ENCODE measurements around the gene MTMR10.

The MTMR10 gene

GRCh38 chr15:30984542-30984941 is 6.9 kb downstream of the MTMR10 start:
- no peak overlapping the region for H3K4me3 ChIP-seq (replicated peaks; ENCODE audit: insufficient read depth, low read length)
- no peaks in the 10 kb centered on the region for H3K27me3 ChIP-seq (ENCODE audit: insufficient read depth, poor library complexity, severe bottlenecking)
- DNase-seq (ENCODE audit: low read depth in 1 of 2, low spot score in 1 of 2), result no peak
- TF ChIP-seq CTCF (IDR thresholded peaks at IDR 0.05; ENCODE audit: insufficient read depth, low read length), result no peak
- TF ChIP-seq POLR2AphosphoS5 (IDR thresholded peaks at IDR 0.05; ENCODE audit: low read depth), result no peak
- TF ChIP-seq REST (IDR thresholded peaks at IDR 0.05; ENCODE audit: insufficient replicate concordance, low read depth), result no peak
- H3K27ac ChIP-seq (replicated peaks), result no peak overlapping the region

- Histone ChIP-seq H3K27ac (replicated peaks) (no peak overlapping the region), H3K27me3 (ENCODE audit: insufficient read depth, poor library complexity, severe bottlenecking) (no peaks in the 10 kb centered on the region), H3K4me3 (replicated peaks; ENCODE audit: insufficient read depth, low read length) (no peak overlapping the region)
- no peak for DNase-seq (ENCODE audit: low read depth in 1 of 2, low spot score in 1 of 2)
- TF ChIP-seq CTCF (IDR thresholded peaks at IDR 0.05; ENCODE audit: insufficient read depth, low read length) (no peak), GABPA (IDR thresholded peaks at IDR 0.05; ENCODE audit: low read depth) (no peak), SPI1 (IDR thresholded peaks at IDR 0.05; ENCODE audit: borderline replicate concordance, low read depth) (no peak), POLR2AphosphoS5 (IDR thresholded peaks at IDR 0.05; ENCODE audit: low read depth) (no peak), REST (IDR thresholded peaks at IDR 0.05; ENCODE audit: insufficient replicate concordance, low read depth) (no peak)
Observed at GRCh38 chr15:30984118-30984517, 7.3 kb downstream of the MTMR10 start.

GRCh38 chr15:30979457-30979856 is 12.0 kb downstream of the MTMR10 start:
- peak in 1 of 2 experiments; percentile 49 for DNase-seq (ENCODE audit: low read depth in 1 of 2, low spot score in 1 of 2)
- Histone ChIP-seq H3K4me3 (replicated peaks; ENCODE audit: insufficient read depth, low read length) (no peak overlapping the region), H3K27me3 (ENCODE audit: insufficient read depth, poor library complexity, severe bottlenecking) (no peaks in the 10 kb centered on the region), H3K27ac (replicated peaks) (peak overlapping the region; percentile 5)
- TF ChIP-seq CTCF (IDR thresholded peaks at IDR 0.05; ENCODE audit: insufficient read depth, low read length), result no peak
- TF ChIP-seq SPI1 (IDR thresholded peaks at IDR 0.05; ENCODE audit: borderline replicate concordance, low read depth), result peak; percentile 56; the same call in 1 of the 2 replicates

- Histone ChIP-seq H3K4me3 (replicated peaks; ENCODE audit: insufficient read depth, low read length) (no peak overlapping the region), H3K27ac (replicated peaks) (no peak overlapping the region), H3K27me3 (ENCODE audit: insufficient read depth, poor library complexity, severe bottlenecking) (no peaks in the 10 kb centered on the region)
- TF ChIP-seq REST (IDR thresholded peaks at IDR 0.05; ENCODE audit: insufficient replicate concordance, low read depth) (no peak), CTCF (IDR thresholded peaks at IDR 0.05; ENCODE audit: insufficient read depth, low read length) (no peak), POLR2AphosphoS5 (IDR thresholded peaks at IDR 0.05; ENCODE audit: low read depth) (no peak), SPI1 (IDR thresholded peaks at IDR 0.05; ENCODE audit: borderline replicate concordance, low read depth) (no peak), GABPA (IDR thresholded peaks at IDR 0.05; ENCODE audit: low read depth) (no peak)
- DNase-seq (ENCODE audit: low read depth in 1 of 2, low spot score in 1 of 2), result no peak
Observed at GRCh38 chr15:30978328-30978727, 13.1 kb downstream of the MTMR10 start.

Measured in HL-60 (cell line).